ENCODE measurements around the gene GRIN2C.

GRCh38 chr17:74877592-74878548 is 18.2 kb upstream of the GRIN2C start:
- TF ChIP-seq CTCF (conservative IDR thresholded peaks at IDR 0.05 in 1 of 2, IDR thresholded peaks at IDR 0.05 in 1 of 2; ENCODE audit: low read depth in 1 of 2, low read length in 2 of 2) = no peak
- no peak for TF ChIP-seq EZH2 (IDR thresholded peaks at IDR 0.05; ENCODE audit: low read length, missing control alignments)
